HCT116 (cell line): ENCODE measurements around the gene CNTN4. TPM values are rescaled to one million over a fixed set of nuclear protein-coding genes. Genes with fewer than 3 reads are reported as not detected.

Experiments
- ATAC-seq: fragments of 200-7000 bp; cut with Tn5 transposase; 2 replicates; pipeline ENCODE4 v1.9.1; 2020; ENCODE audit warnings: mild to moderate bottlenecking, moderate library complexity
- BruUV-seq: library from RNA; stranded (reverse); fragments of 400-500 nt; replicated peaks from 2 replicates; lab custom pipeline; 2021; lab: Mats Ljungman, UMichigan
- CTCF ChIA-PET: fragments of 300-600 bp; sonication (Branson Sonifier 250); formaldehyde crosslinking; loops from one replicate; lab custom pipeline; 2021; ENCODE audit warnings: antibody characterized with exemption; lab: Charles Lee
- POLR2A ChIA-PET: fragments of 300-600, 350-600 bp; sonication (Branson Sonifier 250); formaldehyde crosslinking; loops from one replicate; lab custom pipeline; 2021; ENCODE audit warnings: antibody characterized with exemption; lab: Charles Lee
- RAD21 ChIA-PET, 2 experiments: fragments of 300-600 bp; sonication (Branson Sonifier 250); formaldehyde crosslinking; loops; one replicate each; lab custom pipeline; 2023; ENCODE audit warnings: low total read pairs in 2 of 2; ENCODE audit not compliant: uncharacterized antibody in 2 of 2, unreplicated experiment in 2 of 2, low non-redundant PET in 1 of 2; lab: Charles Lee
- DNase-seq: peaks from one replicate; pipeline ENCODE4 v3.0.0-alpha.2; 2010; ENCODE audit warnings: low read depth, low spot score
- H2AFZ ChIP-seq: fragments of 200-600 bp; shearing (Covaris generic), sonication (generic); 2 replicates; pipeline ENCODE4 v1.6.1; 2017; ENCODE audit warnings: low read depth, mixed run types, mixed read lengths, antibody characterized with exemption, low read length; ENCODE audit not compliant: poor library complexity, severe bottlenecking
- H3K27ac ChIP-seq: 2 replicates; pipeline ENCODE4 v1.5.1; 2012; ENCODE audit warnings: low read depth, low read length
- H3K27me3 ChIP-seq: fragments of 200-600 bp; sonication (generic); 2 replicates; pipeline ENCODE4 v1.6.1; 2016; ENCODE audit warnings: mixed run types, low read length, mixed read lengths; ENCODE audit not compliant: insufficient read depth
- H3K36me3 ChIP-seq, 2 experiments: fragments of 200-500 bp in 1 of 2; fragments of 200-600 bp in 1 of 2; sonication (Bioruptor generic) in 1 of 2; sonication (generic) in 1 of 2; 2 replicates each; pipeline versions ENCODE4 v1.5.1 to v1.6.1; 2014 to 2016; ENCODE audit warnings: low read length in 2 of 2, inconsistent platforms in 1 of 2, mixed read lengths in 1 of 2, mixed run types in 1 of 2; ENCODE audit not compliant: insufficient read depth in 2 of 2, control insufficient read depth in 1 of 2
- H3K4me1 ChIP-seq, 2 experiments: fragments of 200-600 bp in 1 of 2; sonication (generic) in 1 of 2; 2 replicates each; pipeline versions ENCODE4 v1.5.1 to v1.6.1; 2012 to 2017; ENCODE audit warnings: low read length in 2 of 2, inconsistent platforms in 1 of 2, mild to moderate bottlenecking in 1 of 2, mixed read lengths in 1 of 2, mixed run types in 1 of 2, moderate library complexity in 1 of 2; ENCODE audit not compliant: insufficient read depth in 2 of 2, control insufficient read depth in 1 of 2
- H3K4me2 ChIP-seq: fragments of 200-600 bp; sonication (generic); 2 replicates; pipeline ENCODE4 v1.6.1; 2017; ENCODE audit warnings: mixed run types, low read length, mixed read lengths
- H3K4me3 ChIP-seq, 2 experiments: fragments of 200-600 bp in 1 of 2; sonication (generic) in 1 of 2; replicated peaks in 1 of 2; 2 replicates each; pipeline ENCODE4 v1.5.1; 2011 to 2016; ENCODE audit warnings: low read length in 2 of 2, control low read depth in 1 of 2, low read depth in 1 of 2, mild to moderate bottlenecking in 1 of 2, mixed read lengths in 1 of 2, mixed run types in 1 of 2
- H3K79me2 ChIP-seq: fragments of 200-600 bp; sonication (generic); 2 replicates; pipeline ENCODE4 v1.6.1; 2017; ENCODE audit warnings: mild to moderate bottlenecking, mixed run types, low read length, moderate library complexity, mixed read lengths; ENCODE audit not compliant: insufficient read depth
- H3K9ac ChIP-seq: fragments of 200-600 bp; sonication (generic); 2 replicates; pipeline ENCODE4 v1.6.1; 2016; ENCODE audit warnings: low read length, mixed read lengths
- H3K9me2 ChIP-seq: fragments of 200-600 bp; sonication (generic), shearing (Covaris generic); 2 replicates; pipeline ENCODE4 v1.6.1; 2017; ENCODE audit warnings: mixed run types, mild to moderate bottlenecking, moderate library complexity; ENCODE audit not compliant: insufficient read depth
- H3K9me3 ChIP-seq, 2 experiments: fragments of 200-500 bp in 1 of 2; fragments of 200-600 bp in 1 of 2; sonication (Bioruptor generic) in 1 of 2; sonication (generic) in 1 of 2; 2 replicates each; pipeline ENCODE4 v1.6.1; 2014 to 2017; ENCODE audit warnings: low read length in 2 of 2, mixed read lengths in 2 of 2, inconsistent platforms in 1 of 2, low read depth in 1 of 2, mild to moderate bottlenecking in 1 of 2, mixed run types in 1 of 2, moderate library complexity in 1 of 2; ENCODE audit not compliant: control insufficient read depth in 1 of 2, insufficient read depth in 1 of 2
- H4K20me1 ChIP-seq: fragments of 200-600 bp; sonication (generic), shearing (Covaris generic); 2 replicates; pipeline ENCODE4 v1.6.1; 2017; ENCODE audit warnings: mixed run types, mild to moderate bottlenecking, moderate library complexity; ENCODE audit not compliant: insufficient read depth
- ATF3 ChIP-seq: IDR thresholded peaks from 2 replicates; pipeline ENCODE4 v1.6.1; 2012
- CBX3 ChIP-seq: IDR thresholded peaks from 2 replicates; pipeline ENCODE4 v1.6.1; 2012; ENCODE audit warnings: low read depth
- CTCF ChIP-seq, 3 experiments: fragments of 200-600 bp in 1 of 3; sonication (generic) in 1 of 3; IDR thresholded peaks in 2 of 3; conservative IDR thresholded peaks in 1 of 3; 2 replicates each; pipeline ENCODE4 v1.5.1; 2012 to 2017; ENCODE audit warnings: low read depth in 2 of 3, low read length in 2 of 3, antibody characterized with exemption in 1 of 3, borderline replicate concordance in 1 of 3, control low read depth in 1 of 3, mild to moderate bottlenecking in 1 of 3, mixed read lengths in 1 of 3, mixed run types in 1 of 3, moderate library complexity in 1 of 3; ENCODE audit not compliant: insufficient read depth in 1 of 3
- EGR1 ChIP-seq: IDR thresholded peaks from 2 replicates; pipeline ENCODE4 v1.6.1; 2012; ENCODE audit warnings: low read depth
- EZH2 ChIP-seq: fragments of 200-600 bp; sonication (generic); IDR thresholded peaks from 2 replicates; pipeline ENCODE4 v1.6.1; 2017; ENCODE audit warnings: antibody characterized with exemption, mixed run types
- EZH2phosphoT487 ChIP-seq: fragments of 200-600 bp; IDR thresholded peaks from 2 replicates; pipeline ENCODE4 v1.6.1; 2018; ENCODE audit warnings: antibody characterized with exemption, borderline replicate concordance
- FOSL1 ChIP-seq: IDR thresholded peaks from 2 replicates; pipeline ENCODE4 v1.6.1; 2012; ENCODE audit warnings: low read depth
- JUND ChIP-seq: IDR thresholded peaks from 2 replicates; pipeline ENCODE4 v1.6.1; 2012
- MAX ChIP-seq: IDR thresholded peaks from 2 replicates; pipeline ENCODE4 v1.6.1; 2012
- POLR2A ChIP-seq: IDR thresholded peaks from 2 replicates; pipeline ENCODE4 v1.7.0; 2011; ENCODE audit warnings: borderline replicate concordance; ENCODE audit not compliant: insufficient read depth, insufficient read length; ENCODE audit errors: extremely low read depth
- POLR2AphosphoS5 ChIP-seq: IDR thresholded peaks from 2 replicates; pipeline ENCODE4 v1.6.1; 2011; ENCODE audit warnings: mild to moderate bottlenecking, low read depth, low read length, moderate library complexity
- RAD21 ChIP-seq: IDR thresholded peaks from 2 replicates; pipeline ENCODE4 v1.6.1; 2012; ENCODE audit warnings: low read depth, mild to moderate bottlenecking
- SIN3A ChIP-seq: IDR thresholded peaks from 2 replicates; pipeline ENCODE4 v1.6.1; 2012; ENCODE audit warnings: low read depth
- SP1 ChIP-seq: IDR thresholded peaks from 2 replicates; pipeline ENCODE4 v1.6.1; 2012; ENCODE audit warnings: low read depth
- SRF ChIP-seq: IDR thresholded peaks from 2 replicates; pipeline ENCODE4 v1.6.1; 2012; ENCODE audit warnings: low read depth
- TCF7L2 ChIP-seq: IDR thresholded peaks from 2 replicates; pipeline ENCODE4 v1.7.0; 2011; ENCODE audit warnings: borderline replicate concordance, inconsistent platforms; ENCODE audit not compliant: insufficient read depth, insufficient read length; ENCODE audit errors: extremely low read depth
- YY1 ChIP-seq: IDR thresholded peaks from 2 replicates; pipeline ENCODE4 v1.6.1; 2011; ENCODE audit warnings: low read length, low read depth, moderate library complexity, mild to moderate bottlenecking; ENCODE audit not compliant: insufficient replicate concordance; ENCODE audit errors: extremely low read depth
- ZBTB33 ChIP-seq: IDR thresholded peaks from 2 replicates; pipeline ENCODE4 v1.6.1; 2011; ENCODE audit warnings: mild to moderate bottlenecking, low read length, moderate library complexity; ENCODE audit not compliant: insufficient replicate concordance; ENCODE audit errors: extremely low read depth
- ZFX ChIP-seq: fragments of 450-650 bp; IDR thresholded peaks from 2 replicates; pipeline ENCODE4 v1.6.1; 2017
- ZNF274 ChIP-seq: fragments of 200-500 bp; sonication (Bioruptor generic); IDR thresholded peaks from 2 replicates; pipeline ENCODE4 v1.6.1; 2014; ENCODE audit warnings: mild to moderate bottlenecking, low read depth, low read length, inconsistent platforms
- intact Hi-C: fragments of 100-400 bp; cut with micrococcal nuclease; formaldehyde crosslinking; loops from 2 replicates; pipeline ENCODE4 v1.10.0; 2022
- total RNA-seq: library from RNA; stranded (reverse); gene quantifications from one replicate; pipeline ENCODE4 v1.2.1, GENCODE V29; 2021; ENCODE audit not compliant: unreplicated experiment

The CNTN4 gene
- total RNA-seq, 1 experiment from 2014 or later: not detected

GRCh38 chr3:2851835-2852234, 753.2 kb downstream of the CNTN4 start:
- Histone ChIP-seq H3K79me2 (no peaks in the 10 kb centered on the region), H4K20me1 (no peaks in the 10 kb centered on the region), H3K27ac (no peak overlapping the region), H3K9me3 (peaks cover 0 to 13% of the 10 kb centered on the region in 2 experiments; a peak in 2 of 4 replicates), H3K9me2 (no peaks in the 10 kb centered on the region), H3K4me3 (no peak overlapping the region), H2AFZ (no peak overlapping the region), H3K36me3 (no peaks in the 10 kb centered on the region), H3K4me2 (no peak overlapping the region), H3K27me3 (no peaks in the 10 kb centered on the region), H3K9ac (no peak overlapping the region), H3K4me1 (no peaks in the 10 kb centered on the region)
- CTCF ChIA-PET: no interaction called here
- RAD21 ChIA-PET: no interaction called here
- POLR2A ChIA-PET: no interaction called here
- no TSS peak for BruUV-seq
- TF ChIP-seq EGR1 (no peak), MAX (no peak), CTCF (IDR thresholded peaks at IDR 0.05 in 2 of 3, conservative IDR thresholded peaks at IDR 0.05 in 1 of 3; ENCODE audit: borderline replicate concordance in 1 of 3, insufficient read depth in 1 of 3, low read depth in 2 of 3, low read length in 2 of 3) (no peak), YY1 (no peak), FOSL1 (no peak), TCF7L2 (no peak), ZFX (no peak), POLR2A (no peak), RAD21 (no peak), POLR2AphosphoS5 (no peak), JUND (no peak), SRF (no peak), EZH2 (no peak), EZH2phosphoT487 (no peak), ZBTB33 (no peak), SIN3A (no peak), SP1 (no peak), CBX3 (no peak), ZNF274 (no peak), ATF3 (no peak)
- intact Hi-C loops: no loop called here
- DNase-seq: no peak
- ATAC-seq: no peak
